GM21619 (cell line): ENCODE measurements around the gene CEP55.
"Not testable (repeated sequence)": the region's sequence is repeated elsewhere in the genome, so short reads cannot be mapped to it uniquely, and the experiment has no call there.

ENCODE experiments used
- ATAC-seq: cut with Tn5 transposase; IDR thresholded peaks from one replicate; pipeline ENCODE4 v1.9.1; 2021; ENCODE audit not compliant: unreplicated experiment

Gene CEP55

DNA sequence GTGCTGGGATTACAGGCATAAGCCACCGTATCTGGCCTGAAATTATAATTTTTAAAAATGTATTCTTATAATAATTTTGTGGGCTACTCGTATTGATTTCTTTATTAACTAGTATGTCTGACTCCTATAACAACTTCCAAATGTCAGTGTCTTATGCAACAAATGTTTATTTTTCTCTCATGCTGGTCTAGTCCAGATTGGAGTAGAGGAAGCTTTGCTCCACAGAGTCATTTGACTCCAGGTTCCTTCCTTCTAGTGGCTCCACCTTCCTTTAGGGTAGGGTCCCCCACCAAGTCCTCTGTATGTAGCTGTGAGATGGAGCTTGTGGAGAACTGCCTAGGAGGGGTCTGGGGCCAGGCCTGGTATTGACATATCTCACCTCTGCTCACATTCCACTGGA lies 8.7 kb downstream of the CEP55 start:
- ATAC-seq = no peak

DNA sequence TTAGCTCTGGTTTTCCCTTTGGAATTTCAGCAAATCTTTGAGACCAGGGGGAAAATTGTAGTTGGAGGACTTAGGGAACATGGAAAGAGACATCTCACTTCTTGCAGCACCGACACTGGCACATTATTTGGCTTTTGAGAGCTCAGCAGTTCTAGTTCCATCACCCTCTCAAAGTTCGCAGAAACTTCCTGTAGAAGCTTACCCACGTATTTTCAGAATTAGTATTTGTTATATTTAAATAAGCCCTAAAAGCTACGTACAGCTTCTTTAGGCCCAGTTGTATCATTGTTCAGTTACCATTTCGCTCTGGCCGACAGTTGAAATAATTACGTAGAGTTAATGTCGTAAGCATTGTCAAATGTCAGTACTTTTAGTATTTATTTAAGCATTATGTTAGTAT lies 13.4 kb downstream of the CEP55 start:
- ATAC-seq = no peak

DNA sequence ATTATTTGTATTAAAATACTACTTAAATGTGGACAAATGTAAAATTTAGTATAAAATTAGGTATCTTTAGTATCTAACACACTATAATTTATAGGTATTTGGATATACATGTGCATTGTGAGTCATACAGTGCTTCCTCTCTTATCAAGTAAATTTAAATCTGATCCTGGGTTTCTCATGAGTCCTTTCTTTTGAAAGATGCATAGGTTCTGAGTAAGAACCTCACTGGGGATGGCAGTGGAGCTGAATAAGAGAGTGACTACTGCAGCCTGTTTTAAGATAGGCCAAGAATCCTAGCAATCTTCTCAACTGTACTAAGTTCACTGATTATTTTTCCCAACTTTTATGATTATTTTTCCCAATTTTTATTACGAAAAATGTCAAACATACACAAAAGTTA lies 16.2 kb downstream of the CEP55 start:
- no peak for ATAC-seq

DNA sequence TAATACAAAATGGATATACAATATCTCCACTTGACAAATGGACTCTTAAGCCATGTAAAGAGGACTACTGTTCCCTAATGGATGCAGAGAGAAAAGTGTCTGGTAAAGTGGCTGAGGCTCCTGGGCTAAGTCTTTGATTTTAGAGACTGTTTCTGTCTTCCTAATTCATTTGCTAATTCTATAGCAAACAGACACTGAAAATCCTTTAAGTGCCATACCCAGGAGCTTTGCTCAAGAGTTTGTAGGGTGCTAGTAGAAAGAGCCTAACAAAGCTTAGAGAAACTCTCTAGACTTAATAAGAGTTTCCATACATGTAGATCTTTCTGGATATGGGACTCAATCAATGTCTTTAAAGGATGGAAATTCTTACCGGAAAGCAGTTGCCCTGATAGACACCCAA lies 16.7 kb downstream of the CEP55 start:
- no peak for ATAC-seq

DNA sequence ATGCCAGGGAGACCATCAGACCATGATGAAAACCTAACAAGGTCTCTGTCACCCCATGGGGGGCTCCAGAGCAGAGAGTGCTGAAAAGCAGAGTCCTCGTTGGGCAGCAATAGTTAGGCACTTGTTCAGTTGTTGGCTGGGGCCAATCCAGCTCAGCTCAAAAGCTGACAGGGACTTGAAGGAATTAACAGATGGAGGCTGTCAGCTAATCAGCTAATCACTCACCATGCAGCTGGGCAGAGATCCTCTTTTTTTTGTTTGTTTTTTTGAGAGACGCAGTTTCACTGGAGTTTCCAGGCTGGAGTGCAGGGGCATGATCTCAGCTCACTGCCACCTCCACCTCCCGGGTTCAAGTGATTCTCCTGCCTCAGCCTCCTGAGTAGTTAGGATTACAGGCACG lies 18.1 kb downstream of the CEP55 start:
- ATAC-seq = no peak

DNA sequence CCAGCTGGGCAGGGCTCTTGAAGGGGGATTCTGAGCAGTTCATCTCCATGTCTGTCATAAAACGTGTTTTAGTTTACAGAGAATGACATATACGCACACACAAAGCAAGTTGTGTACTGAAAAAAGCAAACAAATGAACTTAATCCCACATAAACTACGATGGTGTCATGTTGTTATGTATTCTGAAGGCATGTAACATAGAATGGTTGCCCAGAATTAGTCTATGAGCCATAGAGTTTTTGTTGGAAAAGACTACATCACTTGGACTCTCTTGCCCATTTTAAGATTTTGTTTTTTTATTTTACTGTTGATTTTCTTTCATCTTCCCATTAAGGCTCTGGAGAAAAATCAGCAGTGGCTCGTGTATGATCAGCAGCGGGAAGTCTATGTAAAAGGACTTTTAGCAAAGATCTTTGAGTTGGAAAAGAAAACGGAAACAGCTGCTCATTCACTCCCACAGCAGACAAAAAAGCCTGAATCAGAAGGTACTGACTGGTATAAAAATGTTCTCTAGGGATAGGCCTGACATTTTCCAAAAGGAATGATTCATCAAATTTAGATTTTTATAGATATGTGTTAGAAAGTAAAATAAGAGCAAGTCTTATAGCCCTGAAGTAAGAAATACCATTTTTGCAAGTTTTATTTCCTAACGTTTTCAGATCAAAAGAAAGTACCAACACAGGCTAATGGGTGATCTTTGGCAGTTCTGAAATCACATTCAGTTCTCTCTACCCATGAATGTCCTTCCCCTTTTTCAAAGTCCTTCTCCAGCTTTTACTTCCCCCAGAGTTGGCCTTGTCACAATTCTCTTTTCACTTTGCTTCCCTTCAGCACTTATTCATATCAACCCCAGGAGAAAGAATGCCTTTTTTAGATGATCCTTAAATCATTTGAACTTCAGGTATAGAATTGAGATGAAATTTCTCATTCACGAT lies 18.9 kb downstream of the CEP55 start:
- no peak for ATAC-seq

DNA sequence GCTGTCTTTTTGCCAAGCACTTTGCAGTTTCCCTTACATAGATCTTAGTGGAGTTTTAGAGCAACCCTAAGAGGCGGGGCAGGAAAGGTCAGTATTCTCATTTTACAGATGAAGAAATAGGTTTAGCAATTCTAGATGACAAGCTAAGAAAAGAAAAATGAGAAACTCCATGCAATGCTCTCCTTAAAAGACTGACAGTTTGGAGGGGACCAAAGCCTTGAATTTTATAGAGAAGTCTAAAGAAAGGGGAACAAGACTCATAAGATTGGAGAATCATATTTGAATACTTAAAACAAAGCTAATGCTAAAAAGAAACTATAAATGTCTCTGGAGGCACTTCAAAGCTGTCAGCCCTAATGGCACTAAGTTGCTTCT lies 19.6 kb downstream of the CEP55 start:
- ATAC-seq = no peak

DNA sequence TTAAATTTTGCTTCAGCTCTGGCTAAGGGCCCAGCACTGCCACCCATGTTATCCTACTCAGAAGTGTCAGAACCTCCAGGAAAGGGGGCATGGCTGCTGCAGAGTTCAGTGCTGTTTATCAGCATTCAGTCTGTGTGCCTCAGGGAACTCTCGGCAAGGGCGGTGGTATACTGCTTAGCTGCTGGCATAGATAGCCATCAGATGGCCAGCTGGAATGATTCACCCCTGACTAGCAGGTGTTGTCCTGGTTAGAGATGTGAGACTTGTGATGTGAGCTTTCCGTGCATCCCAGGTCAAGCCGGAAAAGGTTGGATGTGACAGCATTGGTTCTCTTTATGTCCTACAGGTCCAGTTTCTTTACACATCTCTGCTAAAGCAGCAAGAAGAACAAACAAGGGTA lies 22.1 kb downstream of the CEP55 start:
- no peak for ATAC-seq

DNA sequence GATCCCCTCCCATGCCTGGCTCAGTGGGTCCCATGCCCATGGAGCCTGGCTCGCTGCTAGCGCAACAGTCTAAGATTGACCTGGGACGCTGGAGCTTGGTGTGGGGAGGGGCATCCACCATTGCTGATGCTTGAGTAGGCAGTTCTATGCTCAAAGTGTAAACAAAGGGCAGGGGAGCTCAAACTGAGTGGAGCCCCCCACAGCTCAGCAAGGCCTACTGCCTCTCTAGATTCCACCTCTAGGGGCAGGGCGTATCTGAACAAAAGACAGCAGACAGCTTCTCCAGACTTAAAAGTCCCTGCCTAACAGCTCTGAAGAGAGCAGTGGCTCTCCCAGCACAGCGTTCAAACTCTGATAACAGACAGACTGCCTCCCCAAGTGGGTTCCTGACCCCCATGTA lies 38.9 kb downstream of the CEP55 start:
- ATAC-seq = no peak

DNA sequence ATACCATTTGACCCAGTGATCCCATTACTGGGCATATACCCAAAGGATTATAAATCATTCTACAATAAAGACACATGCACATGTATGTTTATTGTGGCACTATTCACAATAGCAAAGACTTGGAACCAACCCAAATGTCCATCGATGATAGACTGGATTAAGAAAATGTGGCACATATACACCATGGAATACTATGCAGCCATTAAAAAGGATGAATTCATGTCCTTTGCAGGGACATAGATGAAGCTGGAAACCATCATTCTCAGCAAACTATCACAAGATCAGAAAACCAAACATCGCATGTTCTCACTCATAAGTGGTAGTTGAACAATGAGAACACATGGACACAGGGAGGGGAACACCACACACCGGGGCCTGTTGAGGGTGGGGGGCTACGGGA lies 44.5 kb downstream of the CEP55 start:
- not testable (repeated sequence) for ATAC-seq

DNA sequence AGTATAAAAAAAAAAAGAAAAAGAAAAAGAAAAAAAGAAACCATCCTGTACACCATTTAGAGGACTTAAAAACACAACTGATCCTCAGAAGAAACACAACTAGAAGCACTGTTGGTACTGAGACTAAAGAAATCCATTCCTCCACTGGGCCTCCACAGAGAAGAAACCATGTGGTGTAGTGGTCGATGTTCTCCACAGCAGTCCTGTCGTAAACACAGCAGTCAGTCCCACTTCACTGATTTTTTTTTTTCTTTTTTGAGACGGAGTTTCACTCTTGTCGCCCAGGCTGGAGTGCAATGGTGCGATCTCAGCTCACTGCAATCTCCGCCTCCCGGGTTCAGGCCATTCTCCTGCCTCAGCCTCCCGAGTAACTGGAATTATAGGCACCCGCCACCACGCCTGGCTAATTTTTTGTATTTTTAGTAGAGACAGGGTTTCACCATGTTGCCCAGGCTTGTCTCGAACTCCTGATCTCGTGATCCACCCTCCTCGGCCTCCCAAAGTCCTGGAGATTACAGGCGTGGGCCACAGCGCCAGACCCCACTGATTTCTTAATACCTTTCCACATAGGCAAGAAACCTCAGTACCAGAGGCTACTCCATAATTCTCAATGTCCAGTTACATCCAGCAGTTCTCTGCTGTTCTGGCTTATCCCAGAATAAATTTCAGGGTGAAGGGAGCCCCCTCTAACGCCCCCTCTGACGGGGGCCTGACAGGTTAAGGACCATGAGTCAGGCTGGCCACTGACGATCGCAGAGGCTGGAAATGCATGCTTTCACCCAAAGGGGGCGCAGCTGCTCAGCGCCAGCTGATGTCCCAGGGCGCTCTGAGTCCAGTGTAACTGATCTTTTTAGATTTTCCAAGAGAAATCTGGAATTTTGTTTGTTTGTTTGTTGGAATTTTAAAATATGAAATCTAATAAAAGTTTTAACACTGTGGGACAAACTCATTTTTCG lies 45.3 kb downstream of the CEP55 start:
- no peak for ATAC-seq

DNA sequence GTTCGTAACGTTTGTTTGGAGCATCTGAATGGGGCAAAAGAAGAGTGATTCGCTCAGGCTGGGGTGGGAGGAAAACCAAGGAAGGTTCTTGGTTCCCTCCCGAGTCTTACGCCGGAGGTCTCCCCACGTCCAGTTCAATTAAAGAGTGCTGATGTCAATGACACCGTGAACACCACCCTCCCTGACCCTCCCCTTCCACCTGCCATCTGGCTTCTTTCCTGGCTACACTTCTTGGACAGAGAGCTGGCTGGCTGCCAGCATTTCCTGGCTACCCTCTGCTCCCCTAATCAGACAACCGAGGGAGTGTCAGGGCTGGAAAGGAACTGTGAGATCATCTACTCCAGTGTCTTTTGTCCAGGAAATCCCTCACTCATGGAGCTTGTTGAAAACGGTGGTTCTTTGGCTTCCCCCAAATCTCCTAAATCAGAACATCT lies 46.0 kb downstream of the CEP55 start:
- no peak for ATAC-seq

DNA sequence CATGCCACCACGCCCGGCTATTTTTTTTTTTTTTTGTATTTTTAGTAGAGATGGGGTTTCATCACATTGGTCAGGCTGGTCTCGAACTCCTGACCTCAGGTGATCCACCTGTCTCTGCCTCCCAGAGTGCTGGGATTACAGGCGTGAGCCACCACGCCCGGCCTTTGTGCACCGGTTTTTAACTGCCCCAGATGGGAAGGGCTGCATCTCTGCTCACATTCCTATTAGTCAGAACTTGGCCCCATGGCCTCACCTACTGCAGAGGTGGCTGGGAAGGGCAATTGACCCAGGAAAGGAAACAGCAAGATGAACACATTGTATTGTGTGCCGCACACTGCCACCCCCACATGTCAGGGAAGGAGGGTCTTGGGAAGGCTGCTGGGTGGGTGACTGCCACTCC lies 50.6 kb downstream of the CEP55 start:
- not testable (repeated sequence) for ATAC-seq

DNA sequence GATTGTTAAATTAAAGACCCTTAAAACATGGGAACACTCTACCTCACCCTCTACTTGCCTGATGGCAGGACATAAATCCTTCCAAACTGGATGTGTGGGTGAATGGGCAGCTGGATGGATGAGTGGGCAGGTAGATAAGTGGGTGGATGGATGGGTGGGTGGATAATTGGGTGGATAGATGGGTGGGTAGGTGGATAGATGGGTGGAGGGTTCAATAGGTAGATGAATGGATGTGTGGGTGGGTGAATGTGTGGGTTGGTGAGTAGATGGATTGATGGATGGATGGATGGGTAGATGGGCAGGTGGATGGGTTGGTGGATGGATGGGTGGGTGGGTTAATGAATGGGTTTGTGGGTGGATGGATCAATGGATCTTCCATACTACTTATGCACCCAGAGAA lies 51.1 kb downstream of the CEP55 start:
- ATAC-seq = no peak

DNA sequence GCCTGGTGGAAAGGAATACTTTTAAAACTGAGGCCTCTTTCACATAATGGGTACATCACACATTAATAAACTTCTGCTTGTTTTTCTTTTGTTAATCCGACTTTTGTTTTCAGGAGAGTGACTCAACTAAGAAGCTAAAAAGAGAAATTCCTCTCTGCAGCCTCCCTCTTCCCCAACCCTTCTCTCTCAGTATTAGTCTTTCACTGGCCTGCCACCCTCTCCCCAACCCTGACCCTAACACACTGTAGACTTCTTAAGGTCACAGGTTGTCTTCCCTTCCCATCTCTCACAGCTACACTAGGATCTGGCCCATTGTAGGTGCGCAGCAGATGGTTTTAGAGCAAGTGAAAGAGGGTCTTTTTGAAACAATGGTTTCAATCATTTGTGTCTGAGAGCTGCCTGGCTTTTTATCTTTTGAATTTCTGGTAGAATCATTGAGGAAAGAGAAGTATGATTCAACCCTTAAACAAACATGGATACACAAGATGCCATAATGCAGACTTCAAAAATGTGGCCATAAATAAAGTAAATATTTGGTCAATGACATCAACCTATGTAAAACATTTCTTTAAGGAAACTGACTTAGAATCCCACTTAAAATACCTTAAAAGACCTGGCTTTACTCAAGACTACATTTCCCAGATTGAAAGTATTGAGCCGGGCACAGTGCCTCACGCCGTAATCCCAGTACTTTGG lies 52.1 kb downstream of the CEP55 start:
- no peak for ATAC-seq

DNA sequence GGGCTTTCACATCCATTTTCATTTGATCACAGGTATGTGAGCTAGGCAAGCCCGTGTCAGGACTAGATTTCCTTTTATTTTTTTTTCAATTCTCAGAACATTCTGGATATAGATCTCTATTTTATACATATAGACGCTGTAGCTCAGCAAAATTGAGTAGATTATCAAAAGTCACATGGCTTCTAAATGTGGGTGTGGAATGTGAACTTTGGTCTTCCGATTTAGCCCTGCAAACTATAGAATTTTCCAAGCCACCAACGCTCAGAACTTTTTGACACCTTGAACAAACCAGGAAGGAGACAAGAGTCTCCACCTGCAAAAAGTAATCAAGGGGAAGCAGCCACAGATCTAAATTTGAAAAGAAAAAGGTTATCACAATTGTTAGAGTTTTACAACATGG lies 54.2 kb downstream of the CEP55 start:
- ATAC-seq = no peak

DNA sequence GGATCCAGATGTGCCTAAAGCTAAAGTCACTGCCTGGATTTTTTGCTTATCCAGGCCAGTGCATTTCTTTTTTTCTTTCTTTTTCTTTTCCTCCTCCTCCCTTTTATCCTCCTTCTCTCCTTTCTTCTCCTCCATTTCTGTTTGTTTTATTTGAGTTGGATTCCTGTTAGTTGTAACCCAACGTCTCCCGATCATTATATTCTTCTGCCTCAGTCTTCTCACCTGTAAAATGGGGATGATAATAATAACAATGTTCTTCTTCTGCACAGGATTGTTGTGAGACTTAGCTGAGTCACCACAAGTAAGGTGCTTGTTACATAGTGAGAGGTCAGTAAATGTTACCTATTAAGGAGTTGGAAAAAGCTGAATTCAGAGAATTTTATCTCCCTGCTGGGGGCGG lies 56.4 kb downstream of the CEP55 start:
- no peak for ATAC-seq

DNA sequence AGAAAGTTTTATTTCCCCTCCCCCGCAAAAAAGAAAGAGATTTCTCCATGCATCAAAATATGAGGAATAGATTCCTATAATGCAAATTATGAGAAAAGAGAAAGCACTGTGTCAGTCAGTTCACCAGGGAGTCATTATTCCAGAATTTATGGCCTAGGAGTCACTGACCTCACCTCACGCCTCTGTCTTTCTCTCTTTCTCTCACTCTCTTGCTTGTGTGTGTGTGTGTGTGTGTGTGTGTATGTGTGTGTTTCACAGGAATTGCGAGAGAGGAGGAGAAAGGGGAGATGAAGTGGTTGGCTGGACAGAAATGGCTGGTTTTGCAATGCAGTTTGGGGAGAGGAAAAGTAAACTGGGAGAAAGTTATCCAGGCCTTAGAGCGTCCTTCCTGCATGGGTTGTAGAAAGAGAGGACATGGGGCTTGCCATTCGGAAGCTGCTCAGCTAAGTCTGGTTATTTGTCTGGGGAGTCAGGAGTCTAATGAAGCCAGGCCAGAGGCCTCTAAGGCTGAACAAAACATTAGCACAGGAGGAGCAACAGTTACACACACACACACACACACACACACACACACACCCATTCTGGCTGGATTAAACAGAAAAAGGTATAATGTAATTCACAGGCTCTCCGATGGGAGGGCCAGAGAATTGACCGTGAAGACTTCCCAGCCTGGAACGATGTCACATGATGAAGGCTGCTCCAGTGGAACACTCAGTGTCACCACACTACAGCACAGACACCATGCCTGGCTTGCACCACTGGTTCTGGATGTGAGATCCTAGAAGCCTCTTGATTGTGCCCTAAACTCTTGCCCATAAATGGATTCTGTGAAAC lies 57.3 kb downstream of the CEP55 start:
- no peak for ATAC-seq

DNA sequence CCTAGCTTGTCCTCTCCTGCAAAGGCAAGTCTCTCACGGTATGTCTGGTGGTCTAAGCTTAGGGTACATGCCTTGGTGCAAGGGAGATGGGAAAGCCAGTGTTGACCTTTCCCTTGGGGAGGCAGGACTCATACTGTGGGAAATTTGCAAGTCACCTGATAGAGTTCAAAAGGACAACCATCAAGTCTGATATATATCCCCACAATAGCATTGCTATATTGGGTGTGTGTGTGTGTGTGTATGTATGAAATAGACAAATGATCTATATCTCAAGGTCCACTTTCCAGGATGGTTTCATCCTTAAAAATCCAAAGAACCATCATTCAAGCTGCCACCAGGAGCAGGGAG lies 57.9 kb downstream of the CEP55 start:
- no peak for ATAC-seq

DNA sequence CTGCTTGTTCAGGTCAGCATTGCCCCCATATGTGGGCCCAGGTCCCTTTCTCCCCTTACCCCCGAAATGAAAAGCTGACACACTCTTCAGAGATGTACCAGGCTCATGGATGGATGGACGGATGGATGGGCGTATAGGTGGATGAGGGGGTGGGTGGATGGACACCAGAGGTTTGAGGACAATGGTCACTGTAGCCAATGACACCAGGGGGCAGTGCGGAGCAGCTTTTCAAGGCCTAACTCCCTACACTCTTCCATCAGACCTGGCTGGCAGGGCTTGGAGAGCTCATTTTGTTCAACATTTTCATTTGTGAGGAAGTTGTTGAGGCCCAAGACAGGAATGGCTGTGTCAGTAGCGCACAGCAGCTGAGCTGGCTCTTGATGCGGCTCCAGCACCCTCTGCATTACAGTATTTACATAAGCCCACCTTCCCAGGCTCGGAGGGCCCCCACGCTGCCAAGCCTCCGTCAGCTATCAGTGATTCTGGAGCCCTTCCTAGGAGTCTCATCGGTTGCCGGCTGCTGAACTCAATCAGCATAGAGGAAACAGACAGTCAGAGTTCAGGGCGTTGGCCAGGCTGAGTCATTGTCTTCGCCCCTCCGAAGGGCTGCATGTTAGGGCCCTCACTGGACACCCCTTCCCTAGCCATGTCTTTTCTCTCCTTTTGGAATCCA lies 58.5 kb downstream of the CEP55 start:
- no peak for ATAC-seq
